NCI-H1105 (cell line): ENCODE measurements around the gene CCDC74A.
"Not testable (repeated sequence)": the region's sequence is repeated elsewhere in the genome, so short reads cannot be mapped to it uniquely, and the experiment has no call there.

Source experiments
- DNase-seq: peaks from one replicate; lab custom pipeline; 2025; lab: John Stamatoyannopoulos, UW

The CCDC74A gene

DNA sequence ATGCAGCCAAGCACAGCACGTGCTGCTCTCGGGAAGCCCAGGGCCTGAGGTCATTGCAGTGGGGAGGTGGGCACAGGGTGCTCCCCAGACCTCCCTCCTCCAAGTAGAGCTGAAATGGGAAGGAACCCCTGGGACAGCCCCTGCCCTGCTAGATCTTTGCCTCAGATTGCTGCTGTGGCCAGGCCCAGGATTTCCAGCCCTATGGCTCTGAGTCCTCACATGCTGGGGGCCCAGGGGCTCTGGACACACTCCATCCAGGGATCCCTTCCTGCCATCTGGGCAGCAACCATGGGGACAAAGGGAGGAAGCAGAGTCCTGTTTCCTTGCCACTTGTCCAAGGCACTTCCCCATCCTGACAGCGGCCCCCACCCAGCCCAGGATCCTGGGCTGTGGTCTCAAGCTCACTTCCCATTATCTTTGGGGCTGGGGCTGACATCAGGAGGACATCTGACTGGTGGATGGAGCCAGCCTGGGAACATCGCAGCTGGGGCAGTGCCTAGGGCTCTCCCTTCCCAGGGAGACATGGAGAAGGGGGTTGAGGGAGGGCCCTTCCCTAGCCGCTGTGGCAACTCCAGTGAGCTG lies 2.3 kb downstream of the CCDC74A start:
- not testable (repeated sequence) for DNase-seq

DNA sequence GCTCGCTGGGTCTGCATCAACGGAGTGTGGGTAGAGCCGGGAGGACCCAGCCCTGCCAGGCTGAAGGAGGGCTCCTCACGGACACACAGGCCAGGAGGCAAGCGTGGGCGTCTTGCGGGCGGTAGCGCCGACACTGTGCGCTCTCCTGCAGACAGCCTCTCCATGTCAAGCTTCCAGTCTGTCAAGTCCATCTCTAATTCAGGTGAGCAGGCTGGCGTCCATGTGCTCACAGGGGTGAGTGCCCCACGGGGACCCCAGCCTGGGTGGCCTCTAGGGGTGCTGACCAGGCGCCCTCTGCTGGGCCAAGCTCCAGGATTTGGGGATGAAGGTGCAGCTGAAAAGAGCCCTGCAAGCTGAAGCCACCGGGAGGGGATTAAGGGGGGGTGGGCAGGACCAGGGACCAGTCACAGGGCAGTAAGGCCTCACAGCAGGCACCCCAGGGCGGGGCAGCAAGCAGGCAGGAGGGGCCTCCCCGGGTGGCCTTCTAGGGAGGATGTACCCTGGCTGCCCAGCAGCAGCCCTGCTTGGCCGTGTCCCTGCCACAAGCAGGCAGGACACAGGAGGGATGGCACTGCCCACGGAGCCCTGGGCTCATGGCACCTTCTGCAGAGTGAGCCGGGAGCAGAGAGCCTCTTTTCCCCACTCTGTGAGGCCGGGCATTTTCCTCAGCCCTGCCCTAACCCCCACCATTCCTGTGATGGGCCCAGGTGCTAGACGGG lies 3.1 kb downstream of the CCDC74A start:
- not testable (repeated sequence) for DNase-seq

DNA sequence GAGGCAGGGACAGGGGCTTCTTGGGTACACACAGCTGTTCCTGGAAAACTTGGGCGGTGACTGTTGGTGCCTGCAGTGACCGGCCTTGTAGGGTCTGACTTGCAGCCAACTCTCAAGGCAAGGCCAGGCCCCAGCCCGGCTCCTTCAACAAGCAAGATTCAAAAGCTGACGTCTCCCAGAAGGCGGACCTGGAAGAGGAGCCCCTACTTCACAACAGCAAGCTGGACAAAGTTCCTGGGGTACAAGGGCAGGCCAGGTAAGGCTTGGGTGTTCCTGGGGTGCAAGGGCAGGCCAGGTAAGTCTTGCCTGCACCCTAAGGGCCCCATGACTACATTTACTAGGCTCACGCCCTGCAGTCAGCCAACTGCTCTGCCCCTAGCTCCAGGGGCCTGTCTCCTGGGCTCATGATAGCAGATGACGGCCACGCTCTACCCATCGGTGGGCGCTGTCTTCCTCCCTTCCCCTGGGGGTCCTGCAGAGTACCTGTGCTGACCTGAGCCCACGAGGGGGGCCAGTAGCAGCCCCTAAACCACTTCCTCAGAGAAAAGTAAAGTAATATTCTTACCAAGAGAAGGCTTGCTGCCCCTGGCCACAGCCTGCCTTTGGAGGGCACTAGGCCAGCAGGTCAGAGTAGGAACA lies 4.0 kb downstream of the CCDC74A start:
- DNase-seq = not testable (repeated sequence)

DNA sequence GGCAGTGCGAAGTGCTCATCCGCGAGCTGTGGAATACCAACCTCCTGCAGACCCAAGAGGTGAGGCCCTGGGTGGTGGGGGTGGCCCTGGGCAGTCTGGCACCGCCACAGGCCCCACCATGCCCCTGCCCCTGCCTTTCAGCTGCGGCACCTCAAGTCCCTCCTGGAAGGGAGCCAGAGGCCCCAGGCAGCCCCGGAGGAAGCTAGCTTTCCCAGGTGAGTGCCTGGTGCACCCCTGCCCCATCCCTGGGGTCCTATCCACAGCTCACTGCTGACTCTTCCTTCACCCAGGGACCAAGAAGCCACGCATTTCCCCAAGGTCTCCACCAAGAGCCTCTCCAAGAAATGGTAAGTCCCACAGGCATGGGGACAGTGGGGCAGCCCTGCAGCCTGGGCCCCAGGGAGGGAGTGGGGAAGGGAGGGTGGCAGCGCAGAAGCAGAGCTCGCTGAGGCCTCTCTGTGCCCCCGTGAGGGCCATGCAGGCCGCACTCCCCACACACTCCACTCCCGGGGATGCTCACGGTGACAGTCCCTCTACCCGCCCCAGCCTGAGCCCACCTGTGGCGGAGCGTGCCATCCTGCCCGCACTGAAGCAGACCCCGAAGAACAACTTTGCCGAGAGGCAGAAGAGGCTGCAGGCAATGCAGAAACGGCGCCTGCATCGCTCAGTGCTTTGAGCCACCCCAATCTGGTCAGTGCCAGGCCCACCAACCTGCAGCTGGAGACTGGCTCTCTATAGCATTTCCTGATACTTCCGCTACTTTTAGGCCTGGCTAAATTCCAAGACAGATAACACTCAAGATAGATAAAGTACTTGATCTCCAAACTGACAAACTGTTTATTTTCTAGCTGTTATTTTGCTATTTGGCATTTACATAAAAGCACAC lies 5.3 kb downstream of the CCDC74A start:
- DNase-seq = peak; percentile 32

DNA sequence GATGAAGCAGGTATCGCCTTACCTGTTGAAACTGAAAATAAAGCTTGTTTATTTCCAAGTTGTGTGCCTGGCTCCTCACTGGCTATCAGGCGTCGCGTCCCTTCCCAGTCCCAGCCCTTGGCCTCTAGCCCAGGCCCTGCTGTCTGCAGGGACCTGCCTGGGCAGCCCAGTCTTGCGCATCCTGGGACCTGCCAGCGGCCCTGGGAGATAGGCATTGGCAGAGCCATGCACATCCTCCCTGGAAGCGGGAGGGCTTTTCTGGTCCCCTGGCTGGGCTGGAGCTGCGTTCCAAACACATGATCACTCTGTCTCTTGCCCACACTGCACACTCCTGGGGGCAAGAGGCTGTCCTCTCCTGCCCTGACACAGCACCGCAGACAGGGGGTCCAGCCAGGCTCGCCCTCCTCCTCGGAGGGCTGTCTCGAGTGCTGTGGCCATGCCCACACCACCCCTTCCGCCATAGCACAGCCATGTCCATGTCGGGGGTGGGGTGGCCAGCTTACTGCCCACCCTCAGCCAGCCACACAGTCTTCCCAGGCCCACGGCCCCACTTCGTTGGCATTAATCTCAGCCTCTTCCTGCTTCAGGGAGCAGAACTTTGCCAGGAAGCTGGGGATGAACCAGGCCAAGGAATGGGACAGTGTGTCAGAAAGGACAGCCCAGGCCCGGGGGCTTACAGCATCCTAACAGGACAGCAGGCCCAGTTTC lies 6.1 kb downstream of the CCDC74A start:
- peak; percentile 45 for DNase-seq

DNA sequence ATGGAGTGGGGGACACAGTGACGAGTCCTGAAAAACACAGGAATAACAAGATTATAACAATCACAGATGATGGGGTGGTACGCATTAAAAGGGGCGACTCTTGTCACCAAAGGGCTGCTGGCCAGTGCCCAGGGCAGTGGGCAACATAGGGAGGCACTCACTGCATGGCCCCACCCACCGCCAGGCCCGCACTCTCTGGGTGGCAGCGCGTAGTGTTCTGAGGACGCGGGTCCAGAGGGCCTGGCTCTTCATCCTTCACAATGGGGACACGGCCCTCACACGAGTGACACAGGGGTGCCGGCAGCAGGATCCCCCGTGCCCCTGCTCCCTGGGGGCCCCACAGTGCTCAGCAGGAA lies 6.6 kb downstream of the CCDC74A start:
- DNase-seq = not testable (repeated sequence)

DNA sequence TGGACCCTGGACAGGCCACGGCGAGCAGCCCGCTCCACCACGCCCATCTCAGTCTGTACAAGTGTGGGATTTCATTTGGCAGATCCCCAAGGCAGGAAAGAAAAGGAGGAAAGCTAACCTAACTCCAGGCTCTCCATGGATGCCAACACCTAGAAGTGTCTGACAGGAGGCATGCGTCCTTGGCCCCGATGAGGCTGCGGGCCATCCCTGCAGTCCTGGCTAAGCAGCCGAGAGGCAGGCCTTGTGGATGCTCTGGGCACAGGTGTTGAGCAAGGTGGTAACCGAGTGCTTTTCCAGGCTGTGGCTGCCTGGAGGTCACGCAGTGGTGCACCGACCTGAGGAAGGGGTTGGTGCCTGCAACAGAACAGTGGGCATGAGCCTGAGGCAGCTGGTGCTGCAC lies 7.3 kb downstream of the CCDC74A start:
- DNase-seq = not testable (repeated sequence)

DNA sequence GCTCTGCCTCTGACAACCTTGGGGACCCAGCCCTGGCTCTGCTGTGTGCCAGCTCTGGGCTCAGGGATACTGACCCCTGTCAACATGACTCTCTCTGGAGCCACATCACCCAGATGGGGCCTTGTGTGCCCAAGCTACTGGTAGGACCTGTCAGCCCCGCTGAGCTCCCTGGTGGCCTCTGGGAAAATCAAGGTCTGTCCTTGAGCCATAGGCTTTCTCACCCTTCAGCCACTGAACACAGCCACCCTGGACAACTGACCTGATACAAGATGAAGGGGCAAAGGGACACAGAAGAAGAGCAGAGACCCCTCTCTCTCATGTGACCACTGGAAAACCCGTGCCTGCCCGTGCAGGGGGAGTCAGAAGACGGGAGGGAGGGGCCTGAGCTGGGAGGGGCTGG lies 7.8 kb downstream of the CCDC74A start:
- no peak for DNase-seq

DNA sequence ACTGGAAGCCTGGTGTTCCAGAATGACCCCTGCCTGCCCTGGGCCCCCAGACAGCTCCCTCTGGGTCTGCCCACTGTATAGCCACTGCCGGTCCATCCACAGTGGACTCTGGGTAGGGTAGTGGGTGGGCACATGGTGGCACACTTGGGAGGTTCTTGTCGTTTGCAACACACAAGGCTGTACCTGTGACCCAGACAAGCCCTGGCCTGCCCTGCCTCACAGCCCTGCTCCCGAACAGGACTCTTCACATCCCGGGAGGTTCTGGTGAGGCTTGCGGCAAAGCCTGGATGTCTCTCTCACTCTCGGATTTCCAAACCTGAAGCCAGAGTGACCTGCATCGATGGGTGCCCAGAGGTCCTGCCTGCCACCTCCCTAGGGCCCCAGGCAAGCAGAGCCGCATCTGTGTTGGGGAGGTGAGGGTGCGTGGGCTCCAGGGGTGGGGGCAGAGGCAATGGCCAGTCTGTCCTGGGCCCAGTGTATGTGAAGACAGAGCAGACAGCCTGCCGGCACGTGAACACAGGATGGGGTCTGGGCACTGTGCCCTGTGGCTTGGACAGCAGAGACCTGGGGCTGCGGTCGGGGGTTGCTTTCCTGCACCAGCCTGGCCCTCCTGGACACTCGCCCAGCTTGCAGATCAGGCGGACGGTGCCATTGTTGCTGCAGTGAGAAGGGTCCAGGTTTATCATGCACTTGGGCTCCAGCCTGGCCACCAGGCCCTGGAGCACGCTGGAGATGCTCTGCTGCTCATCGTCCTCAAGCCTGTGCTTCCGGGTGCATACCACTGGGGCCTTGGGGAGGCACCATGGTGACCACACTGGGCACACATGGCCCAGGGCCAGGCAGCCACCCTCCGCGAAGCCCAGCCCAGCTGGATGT lies 8.5 kb downstream of the CCDC74A start:
- DNase-seq = not testable (repeated sequence)

DNA sequence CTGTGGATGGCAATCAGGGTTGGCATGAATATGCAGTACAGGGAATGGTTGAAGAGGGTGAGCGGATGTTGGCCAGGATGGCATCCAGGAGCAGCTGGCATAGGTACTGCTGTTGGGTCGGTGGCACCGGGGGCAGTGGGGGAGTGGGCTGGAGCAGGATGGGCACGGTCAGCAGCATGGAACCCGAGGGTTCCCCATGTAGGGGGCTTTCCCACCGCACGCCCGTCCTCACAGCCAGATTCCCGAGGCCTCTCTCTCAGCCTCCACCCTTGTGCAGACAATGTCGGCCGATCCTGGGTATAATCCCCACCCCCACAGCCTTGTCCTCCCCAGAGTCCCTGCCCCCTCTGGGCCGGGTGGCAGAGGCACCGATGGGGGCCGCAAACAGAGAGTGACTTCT lies 9.2 kb downstream of the CCDC74A start:
- DNase-seq = not testable (repeated sequence)

DNA sequence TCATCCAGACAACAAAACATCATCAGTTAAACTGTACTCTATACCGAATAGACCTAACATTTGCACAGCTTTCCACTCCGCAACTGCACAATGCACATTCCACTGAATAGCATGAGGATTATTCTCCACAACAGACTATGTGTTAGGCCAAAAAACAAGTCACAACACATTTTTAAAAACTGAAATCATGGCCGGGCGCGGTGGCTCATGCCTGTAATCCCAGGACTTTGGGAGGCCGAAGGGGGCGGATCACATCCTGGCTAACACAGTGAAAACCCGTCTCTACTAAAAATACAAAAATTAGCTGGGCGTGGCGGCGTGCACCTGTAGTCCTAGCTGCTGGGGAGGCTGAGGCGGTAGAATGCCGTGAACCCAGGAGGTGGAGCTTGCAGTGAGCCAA lies 11.2 kb downstream of the CCDC74A start:
- DNase-seq = not testable (repeated sequence)

DNA sequence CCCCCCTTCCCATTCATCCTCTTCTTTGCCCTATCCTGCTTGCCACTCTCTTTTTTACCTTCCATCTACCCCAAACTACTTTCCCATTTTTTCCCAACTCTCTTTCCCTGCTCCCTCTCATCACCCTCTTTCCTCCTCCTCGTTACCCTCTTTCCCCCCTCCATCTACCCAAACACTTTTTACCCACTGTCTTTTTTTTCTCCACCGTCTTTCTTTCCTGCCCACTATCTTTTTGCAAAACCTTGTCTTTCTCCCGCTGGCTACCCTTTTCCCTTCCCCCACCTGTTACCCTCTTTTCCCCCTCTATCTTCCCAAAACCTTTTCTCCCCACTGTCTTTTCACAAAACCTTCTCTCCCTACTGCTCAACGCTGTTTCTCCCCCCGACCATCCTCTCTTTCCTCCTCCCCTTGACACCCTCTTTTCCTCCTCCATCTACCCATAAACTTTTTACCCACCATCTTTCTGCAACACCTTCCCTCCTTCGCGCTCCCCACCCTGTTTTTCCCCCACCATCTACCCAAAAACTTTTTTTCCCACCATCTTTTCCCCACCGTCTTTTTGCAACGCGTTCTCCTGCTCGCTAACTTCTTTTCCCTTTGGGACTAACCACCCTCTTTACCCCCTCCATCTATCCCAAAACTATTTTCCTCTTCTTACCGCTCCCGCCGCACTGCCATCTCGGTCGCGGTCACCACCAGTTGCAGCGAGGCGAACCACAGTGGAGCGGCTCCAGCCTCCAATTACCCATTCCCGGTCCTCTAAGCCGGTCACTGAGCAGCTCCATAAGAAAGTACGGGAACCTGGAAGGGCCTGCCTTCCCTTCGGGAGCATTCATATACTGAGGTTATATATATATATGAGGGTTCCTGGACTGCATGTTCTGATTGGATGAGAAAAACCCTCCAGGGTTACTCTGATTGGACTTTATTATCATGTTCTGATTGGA lies 15.0 kb downstream of the CCDC74A start:
- no peak for DNase-seq

DNA sequence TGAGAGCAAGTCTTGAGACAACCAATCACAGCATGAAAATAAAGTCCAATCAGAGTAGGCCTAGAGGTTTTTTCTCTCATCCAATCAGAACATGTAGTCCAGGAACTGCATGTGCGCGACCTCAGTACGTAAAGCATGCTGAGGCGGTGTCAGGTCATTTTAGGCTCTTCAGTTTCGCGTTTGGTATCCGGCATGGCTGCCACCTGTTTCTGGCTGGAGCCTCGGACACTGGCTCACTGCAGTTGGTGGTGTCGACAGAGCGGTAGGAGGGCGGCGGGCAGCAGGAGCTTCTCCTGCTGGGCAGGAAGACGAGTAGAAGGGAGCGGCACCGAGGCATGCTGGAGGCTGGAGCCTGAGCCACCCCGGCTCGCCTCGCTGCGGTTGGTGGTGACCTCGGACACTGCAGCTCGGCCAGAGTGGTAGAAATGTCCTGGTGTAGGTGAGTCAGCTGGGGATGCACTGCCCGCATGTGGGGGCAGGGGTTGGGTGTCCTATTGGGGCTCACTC lies 15.8 kb downstream of the CCDC74A start:
- DNase-seq = no peak

DNA sequence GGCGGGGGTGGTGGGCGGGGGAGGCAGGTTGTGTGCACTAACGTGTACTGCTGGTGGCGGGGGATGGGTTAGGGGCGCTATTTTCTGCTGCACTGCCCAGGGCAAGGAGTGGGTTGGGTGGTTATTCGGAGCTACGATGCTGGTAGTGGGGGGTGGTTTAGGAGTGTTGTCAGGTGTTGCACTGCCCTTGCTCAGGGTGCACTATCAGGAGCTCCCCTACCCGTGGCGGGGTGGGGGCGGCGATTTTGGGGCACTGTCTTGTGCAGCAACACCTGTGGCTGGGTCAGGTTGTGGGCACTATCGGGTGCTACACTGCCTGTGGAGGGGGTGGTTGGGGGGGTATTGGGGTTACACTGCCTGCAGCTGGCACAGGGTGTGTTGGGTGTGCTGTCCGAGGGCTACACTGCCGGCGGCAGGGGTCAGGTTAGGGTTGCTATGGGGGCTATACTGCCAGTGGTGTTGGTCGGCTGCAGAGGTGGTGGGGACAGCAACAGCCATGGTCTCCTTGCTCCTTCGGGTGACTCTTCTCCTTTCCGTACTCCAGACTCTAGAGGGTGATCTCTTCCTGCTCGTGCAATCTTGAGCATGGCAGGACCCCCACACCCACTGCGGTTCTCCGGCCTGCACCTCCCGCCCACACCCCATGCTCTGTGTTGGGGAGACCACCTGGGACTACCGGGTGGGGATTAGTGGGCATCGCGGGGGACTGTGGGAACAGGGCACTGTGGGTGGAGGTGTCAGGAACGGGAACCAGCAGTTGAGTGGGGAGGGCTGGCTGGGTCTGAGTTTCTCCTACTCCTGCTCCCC lies 16.5 kb downstream of the CCDC74A start:
- DNase-seq = not testable (repeated sequence)

DNA sequence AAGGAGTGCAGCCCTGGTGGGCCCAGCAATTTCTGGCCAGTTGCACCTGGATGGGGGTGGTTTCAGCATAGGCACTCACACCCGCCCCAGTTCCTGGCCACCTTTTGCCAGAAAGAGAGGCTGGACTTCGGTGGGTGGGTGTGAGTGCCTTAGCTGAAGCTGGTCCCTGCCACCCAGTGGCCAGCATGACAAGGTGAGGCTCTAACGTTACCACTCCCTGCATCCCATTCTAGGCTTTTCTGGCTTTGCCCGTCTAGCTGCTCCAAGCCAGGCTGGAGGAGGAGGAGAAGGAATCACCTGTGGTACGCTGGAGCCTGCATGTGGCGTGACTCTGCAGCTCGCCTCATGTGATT lies 17.1 kb downstream of the CCDC74A start:
- not testable (repeated sequence) for DNase-seq

DNA sequence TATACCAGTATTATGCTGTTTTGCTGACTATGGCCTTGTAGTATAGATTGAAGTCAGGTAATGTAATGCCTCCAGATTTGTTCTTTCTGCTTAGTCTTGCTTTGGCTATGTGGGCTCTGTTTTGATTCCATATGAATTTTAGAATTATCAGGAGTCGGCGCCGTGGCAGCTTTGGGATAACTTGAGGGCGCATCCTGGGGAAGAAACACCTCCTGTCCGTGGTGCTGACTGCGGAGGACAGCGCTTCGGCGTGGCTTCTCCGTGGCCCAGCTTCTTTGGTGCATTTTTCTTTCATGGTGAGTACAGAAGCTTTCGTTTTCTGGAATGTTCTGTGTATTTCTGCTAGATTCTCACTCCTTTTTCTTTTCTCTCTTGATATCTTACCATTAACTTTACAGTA lies 25.2 kb downstream of the CCDC74A start:
- DNase-seq = no peak

DNA sequence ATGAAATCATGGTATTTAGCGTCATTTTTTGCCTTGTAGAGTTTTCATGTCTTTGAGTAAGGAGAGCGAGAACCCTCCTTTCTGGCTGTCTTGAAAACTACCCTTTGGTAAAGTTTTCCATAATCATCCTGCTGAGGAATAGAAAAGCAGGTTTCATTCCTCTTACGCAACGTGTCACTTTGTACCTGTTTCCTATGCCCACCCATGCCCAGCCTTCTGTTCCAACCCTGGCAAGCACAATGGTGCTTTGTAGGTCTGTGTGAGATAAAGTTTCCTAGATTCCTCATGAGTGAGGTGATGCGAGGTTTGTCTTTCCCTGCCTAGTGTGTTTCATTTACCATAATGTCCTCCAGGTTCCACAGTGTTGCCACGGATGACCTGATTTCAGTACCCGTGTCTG lies 29.3 kb downstream of the CCDC74A start:
- no peak for DNase-seq

DNA sequence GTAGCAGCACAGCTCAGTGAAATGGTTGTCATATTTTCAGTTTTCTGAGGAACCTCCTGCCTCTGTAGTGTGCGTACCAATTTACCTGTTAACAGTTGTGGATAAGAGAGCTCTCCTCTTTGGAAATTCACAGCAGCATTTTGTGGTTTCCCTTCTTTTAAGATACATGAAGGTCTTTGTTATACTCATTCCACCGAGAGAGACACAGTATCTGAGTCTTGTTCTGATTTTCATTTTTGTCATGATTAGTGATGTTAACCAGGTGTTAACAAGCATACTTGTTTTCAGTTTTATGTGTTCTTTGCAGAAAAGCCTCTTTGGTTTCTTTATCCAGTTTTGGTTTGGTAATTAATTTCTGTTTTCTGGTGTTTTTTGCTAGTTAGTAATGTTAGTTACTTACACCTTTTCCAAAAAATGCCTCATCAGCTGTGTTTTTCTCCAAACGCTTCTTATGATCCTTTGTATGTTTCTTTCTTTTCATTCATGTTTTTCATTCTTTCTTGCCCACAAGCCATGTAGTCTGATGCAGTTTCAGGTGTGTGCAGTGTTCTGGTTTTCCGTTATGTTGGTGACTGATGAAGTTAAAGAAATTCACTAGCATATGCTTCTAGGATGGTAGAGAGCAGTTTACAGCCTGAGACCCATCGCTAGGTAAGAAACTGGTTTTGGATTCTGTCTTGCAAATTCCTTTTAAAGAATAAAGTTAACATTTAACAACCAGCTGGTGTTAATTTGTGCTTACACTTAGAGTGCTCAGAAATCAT lies 30.1 kb downstream of the CCDC74A start:
- no peak for DNase-seq
